NCI-H460 (cell line): ENCODE measurements around the gene DIPK1C. TPM values are rescaled to one million over a fixed set of nuclear protein-coding genes. Genes with fewer than 3 reads are reported as not detected.

Experiments used
- DNase-seq: peaks from one replicate; pipeline ENCODE4 v3.0.0-alpha.2; 2016; ENCODE audit warnings: low read depth; ENCODE audit errors: extremely low read depth
- total RNA-seq: library from RNA; depleted of rRNA; stranded (reverse); fragments of >200 nt; shearing (Covaris generic); gene quantifications from 2 replicates; pipeline ENCODE4 v1.2.3, GENCODE V29; 2014; rRNA removed

DIPK1C gene
- total RNA-seq, 1 experiment from 2014 or later, result not detected

- no peak for DNase-seq
These were observed 61.4 kb downstream of the DIPK1C start for GRCh38 chr18:74395648-74396154.

- DNase-seq, result no peak
These were observed 62.1 kb downstream of the DIPK1C start for GRCh38 chr18:74395006-74395405.

- no peak for DNase-seq
These were observed 64.8 kb downstream of the DIPK1C start for GRCh38 chr18:74392323-74392722.

GRCh38 chr18:74390900-74391299 is 66.2 kb downstream of the DIPK1C start:
- no peak for DNase-seq

- no peak for DNase-seq
These were observed 67.1 kb downstream of the DIPK1C start for GRCh38 chr18:74389991-74390390.

GRCh38 chr18:74389171-74389927 is 67.8 kb downstream of the DIPK1C start:
- DNase-seq, result no peak

- DNase-seq, result no peak
These were observed 68.9 kb downstream of the DIPK1C start for GRCh38 chr18:74388227-74388626.

- DNase-seq, result no peak
These were observed 69.7 kb downstream of the DIPK1C start for GRCh38 chr18:74387383-74387782.

Other genes starting within 250 kb of the DIPK1C start
- gene CYB5A, start 165.3 kb downstream of the DIPK1C start, total RNA-seq, result 72.0 and 84.4 TPM in 2 replicates
- not detected in 2 replicates for gene C18orf63, start 141.5 kb downstream of the DIPK1C start, total RNA-seq
- gene CNDP2, start 39.1 kb upstream of the DIPK1C start, total RNA-seq, result 72.0 and 105 TPM in 2 replicates
- not detected in 2 replicates for gene CNDP1, start 77.2 kb upstream of the DIPK1C start, total RNA-seq
- 4.2 and 5.7 TPM in 2 replicates for gene ZNF407, start 140.6 kb upstream of the DIPK1C start, total RNA-seq